Transverse colon (tissue), 4 donors: ENCODE results near the gene HIVEP3.

ENCODE experiments used
- POLR2A ChIP-seq: fragments of 450-650 bp; IDR thresholded peaks from one replicate; pipeline ENCODE4 v1.6.1; 2016; ENCODE audit warnings: antibody characterized with exemption, mild to moderate bottlenecking, moderate library complexity
- POLR2AphosphoS5 ChIP-seq, 3 donors: sonication (generic); formaldehyde crosslinking; IDR thresholded peaks; one replicate each; pipeline ENCODE4 v1.6.1; 2016; ENCODE audit warnings: antibody characterized with exemption in 3 of 3
- TF ChIP-seq, protein P1 (sequence below), 5 experiments: fragments of 200-600 bp in 3 of 5; fragments of 450-650 bp in 2 of 5; sonication (generic) in 3 of 5; IDR thresholded peaks; 1 replicate in 2 of 5; 2 replicates in 3 of 5; pipeline ENCODE4 v1.5.1; 2016 to 2017; ENCODE audit warnings: antibody characterized with exemption in 5 of 5, inconsistent platforms in 3 of 5, mild to moderate bottlenecking in 2 of 5, moderate library complexity in 1 of 5

GRCh38 chr1:41812453-41812852 lies 106.3 kb downstream of the HIVEP3 start:
- TF ChIP-seq POLR2AphosphoS5 (IDR thresholded peaks at IDR 0.05) (peak in 1 of 3 donors; percentile 15), POLR2A (no peak)
- TF ChIP-seq, protein P1, sequence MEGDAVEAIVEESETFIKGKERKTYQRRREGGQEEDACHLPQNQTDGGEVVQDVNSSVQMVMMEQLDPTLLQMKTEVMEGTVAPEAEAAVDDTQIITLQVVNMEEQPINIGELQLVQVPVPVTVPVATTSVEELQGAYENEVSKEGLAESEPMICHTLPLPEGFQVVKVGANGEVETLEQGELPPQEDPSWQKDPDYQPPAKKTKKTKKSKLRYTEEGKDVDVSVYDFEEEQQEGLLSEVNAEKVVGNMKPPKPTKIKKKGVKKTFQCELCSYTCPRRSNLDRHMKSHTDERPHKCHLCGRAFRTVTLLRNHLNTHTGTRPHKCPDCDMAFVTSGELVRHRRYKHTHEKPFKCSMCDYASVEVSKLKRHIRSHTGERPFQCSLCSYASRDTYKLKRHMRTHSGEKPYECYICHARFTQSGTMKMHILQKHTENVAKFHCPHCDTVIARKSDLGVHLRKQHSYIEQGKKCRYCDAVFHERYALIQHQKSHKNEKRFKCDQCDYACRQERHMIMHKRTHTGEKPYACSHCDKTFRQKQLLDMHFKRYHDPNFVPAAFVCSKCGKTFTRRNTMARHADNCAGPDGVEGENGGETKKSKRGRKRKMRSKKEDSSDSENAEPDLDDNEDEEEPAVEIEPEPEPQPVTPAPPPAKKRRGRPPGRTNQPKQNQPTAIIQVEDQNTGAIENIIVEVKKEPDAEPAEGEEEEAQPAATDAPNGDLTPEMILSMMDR (IDR thresholded peaks at IDR 0.05): no peak
